ENCODE data around the gene SLAMF9.

Gene SLAMF9

GRCh38 chr1:159974350-159974965, 20.4 kb upstream of the SLAMF9 start:
- DNase-seq = no peak

- DNase-seq = no peak
Measured at GRCh38 chr1:159973350-159973940, 19.4 kb upstream of the SLAMF9 start.

DNA sequence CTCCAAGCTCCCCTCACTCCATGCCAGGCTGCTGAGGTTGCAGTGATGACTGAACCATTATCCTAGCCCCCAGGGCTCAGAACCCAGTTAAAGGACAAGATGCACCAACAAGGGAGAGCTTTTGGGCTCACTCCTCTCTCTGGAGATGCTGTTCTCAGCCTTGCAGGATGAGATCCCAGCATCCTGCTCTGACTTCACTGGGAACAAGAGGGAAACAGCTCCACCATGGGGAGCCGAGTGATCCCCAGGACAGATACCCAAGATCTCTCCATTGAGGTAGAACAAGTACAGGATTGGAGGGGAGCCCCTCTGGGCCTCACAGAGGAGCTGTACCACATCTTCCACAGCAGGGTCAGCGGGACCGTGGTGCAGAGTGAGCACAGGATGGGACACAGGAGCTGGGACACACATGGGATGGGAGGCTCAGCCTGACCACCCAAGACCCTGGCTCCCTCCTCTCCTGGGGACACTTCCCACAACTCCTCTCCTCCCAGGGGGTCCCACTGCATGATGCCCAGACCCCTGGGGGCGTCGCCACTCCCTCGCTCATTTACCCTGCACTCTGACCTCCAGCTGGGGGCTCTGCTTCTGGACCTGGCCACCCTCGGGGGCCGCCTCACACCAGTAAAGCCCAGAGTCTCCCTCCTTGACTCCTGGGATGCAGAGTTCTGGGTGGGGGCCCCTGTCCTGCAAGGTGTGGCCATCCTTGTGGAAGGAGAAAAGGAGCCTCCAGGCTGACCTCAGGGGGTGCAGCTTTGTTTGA, 18.6 kb upstream of the SLAMF9 start:
- DNase-seq = no peak

GRCh38 chr1:159970932-159971342, 16.9 kb upstream of the SLAMF9 start:
- no peak for DNase-seq

GRCh38 chr1:159968901-159969300, 14.9 kb upstream of the SLAMF9 start:
- no peak for DNase-seq

DNA sequence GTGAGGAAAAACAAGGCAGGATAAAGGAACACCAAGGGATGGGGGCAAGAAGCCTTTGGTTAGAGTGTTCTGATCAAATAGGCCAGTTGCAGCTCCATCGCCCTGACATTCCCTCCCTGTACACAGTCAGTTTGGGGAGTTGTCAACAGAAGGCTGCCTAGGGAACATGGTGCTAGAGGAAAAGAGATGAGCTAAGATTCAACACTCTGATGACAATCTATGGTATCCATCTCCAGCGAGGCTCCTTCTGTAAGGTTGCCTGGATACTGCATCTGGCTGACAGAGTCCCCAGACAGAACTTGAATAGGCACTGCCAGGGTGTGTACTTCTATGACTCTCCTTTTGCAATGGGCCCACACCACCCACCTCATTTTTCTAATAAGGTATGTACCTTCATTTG, 11.2 kb upstream of the SLAMF9 start:
- no peak for DNase-seq

DNA sequence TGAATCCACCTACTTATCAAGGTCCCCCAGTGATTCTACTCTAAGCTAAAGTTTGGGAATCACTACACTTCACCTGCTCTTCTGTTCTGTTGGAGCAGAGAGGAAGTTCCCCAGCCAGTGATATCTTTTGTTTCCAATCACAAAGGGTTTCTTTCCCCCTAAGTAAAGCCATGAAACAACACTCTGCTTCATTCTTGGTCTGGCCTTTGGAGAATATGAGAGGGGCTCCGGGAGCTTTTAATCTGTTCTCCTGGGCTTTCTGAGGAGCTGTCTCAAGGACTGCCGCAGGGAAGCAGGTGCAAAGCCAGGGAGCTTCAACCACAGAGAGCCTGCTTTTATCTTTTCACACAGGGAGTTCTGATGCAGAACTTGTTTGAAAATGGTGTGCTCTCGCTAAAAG, 10.1 kb upstream of the SLAMF9 start:
- DNase-seq = no peak

DNA sequence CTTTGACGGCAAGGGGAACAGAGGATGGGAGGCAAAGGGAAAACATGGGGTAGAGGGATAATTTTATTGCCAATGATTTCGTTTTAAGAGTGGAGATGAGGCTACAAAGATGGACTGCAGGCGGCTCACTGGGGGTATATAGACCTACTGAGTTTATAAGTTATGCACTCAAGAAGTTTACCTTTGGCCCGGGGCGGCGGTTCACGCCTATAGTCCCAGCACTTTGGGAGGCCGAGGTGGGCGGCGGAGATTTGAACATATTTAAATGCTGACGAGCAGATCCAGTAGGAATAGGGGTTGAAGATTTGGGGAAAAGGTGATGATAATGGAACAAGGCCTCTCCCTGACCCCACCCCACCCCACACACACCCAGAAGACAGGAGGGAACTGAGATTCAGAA, 8.1 kb upstream of the SLAMF9 start:
- DNase-seq = no peak

GRCh38 chr1:159961636-159962035, 7.6 kb upstream of the SLAMF9 start:
- DNase-seq = no peak

DNA sequence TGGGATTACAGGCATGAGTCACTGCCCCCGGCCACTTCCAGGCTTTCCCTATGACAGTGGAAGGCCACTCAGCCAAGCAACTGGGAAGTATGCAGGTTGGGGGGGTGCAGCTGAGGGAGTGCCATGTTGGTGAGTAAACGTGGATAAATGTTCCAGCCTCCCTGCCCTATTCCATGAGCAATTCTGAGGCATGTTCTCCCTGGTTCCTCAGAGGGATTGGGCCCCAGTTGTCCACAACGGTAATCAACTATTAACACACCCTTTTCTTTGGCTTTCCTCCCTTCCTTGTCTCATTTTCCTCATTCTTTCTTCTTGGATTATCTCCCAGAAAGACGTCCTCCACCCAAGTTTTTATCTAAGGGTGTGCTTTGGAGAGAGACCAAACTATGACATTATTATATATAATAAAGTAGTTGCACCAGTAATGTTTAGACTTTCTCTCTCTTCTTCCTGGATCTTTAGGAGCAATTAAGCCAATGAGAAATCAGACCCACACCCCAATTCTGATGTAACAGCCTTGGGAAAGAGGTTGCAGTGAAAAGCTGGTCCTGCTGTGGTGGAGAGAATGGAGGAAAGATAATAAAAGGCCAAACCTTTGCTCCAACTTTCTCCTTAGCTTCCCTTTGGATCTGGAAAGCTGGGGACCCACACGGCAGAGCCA, 6.8 kb upstream of the SLAMF9 start:
- DNase-seq = no peak

GRCh38 chr1:159959451-159959850, 5.4 kb upstream of the SLAMF9 start:
- DNase-seq = no peak

- no peak for DNase-seq
Measured at GRCh38 chr1:159958719-159959380, 4.8 kb upstream of the SLAMF9 start.

DNA sequence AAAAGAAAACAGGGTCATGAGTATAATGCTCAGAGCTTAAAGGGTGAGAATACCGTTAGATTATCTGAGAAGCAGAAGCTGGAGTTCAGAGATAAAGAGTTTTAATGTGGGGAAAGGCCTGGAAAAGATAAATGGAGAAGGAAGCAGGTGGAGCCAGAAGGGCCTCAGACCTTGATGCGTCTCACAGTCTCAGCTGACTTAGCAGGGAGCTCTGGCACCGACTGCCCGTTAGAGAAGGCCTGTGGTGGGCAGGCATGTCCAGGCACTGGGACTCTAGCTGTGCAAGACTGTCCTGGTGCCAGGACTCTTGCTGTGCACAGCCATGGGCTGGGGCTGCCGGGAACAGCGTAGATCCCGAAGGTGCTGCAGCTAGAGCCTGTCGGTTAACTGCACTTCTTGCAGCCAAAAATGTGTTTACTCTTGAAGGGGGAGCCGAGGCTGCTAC, 3.8 kb upstream of the SLAMF9 start:
- no peak for DNase-seq

GRCh38 chr1:159955456-159955855, 1.4 kb upstream of the SLAMF9 start:
- DNase-seq = no peak

GRCh38 chr1:159952932-159953331, 1.1 kb downstream of the SLAMF9 start:
- no peak for DNase-seq

DNA sequence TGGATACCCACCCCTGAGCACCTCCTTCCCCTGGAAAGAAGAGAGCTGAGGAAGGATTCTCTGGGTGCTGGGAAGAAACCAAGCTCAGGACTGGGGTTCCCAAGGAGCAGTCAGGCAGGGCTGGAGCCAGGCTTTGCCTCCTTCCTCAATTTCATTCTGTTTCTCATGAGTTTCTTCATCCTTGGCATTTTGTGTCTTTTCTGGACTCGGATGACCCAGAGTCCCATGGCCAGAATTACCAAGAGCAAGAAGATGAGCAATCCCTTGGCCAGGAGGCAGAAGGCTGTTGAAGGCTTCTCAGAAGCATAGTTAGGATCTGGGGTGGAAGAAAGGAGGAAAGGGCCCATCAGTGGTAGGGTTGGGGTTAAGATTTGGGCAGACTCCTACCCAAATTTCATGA, 2.5 kb downstream of the SLAMF9 start:
- DNase-seq = no peak

- no peak for DNase-seq
Measured at GRCh38 chr1:159951016-159951415, 3.0 kb downstream of the SLAMF9 start.

GRCh38 chr1:159949981-159950381, 4.1 kb downstream of the SLAMF9 start:
- DNase-seq = no peak

DNA sequence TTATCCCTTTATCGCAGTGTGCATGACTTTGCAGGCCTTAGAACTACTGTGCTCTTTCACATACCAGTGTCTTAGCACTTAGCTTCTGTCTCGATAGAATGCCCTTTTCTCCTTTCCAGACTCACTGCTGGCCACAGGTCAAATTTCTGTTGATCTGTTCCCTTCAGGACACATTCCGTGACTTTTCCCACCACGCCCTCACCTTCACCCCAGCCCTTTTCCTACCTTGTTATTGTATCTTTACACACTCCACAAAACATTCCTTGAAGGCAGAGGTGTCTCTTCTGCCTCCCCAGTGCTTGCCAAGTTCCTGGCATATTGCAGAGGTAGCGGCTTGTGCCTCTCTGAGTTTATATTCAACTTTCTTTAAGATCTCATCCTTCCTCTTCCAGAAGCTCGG, 4.9 kb downstream of the SLAMF9 start:
- DNase-seq = no peak

GRCh38 chr1:159947942-159948341, 6.1 kb downstream of the SLAMF9 start:
- no peak for DNase-seq

GRCh38 chr1:159946242-159947187, 7.5 kb downstream of the SLAMF9 start:
- no peak for DNase-seq

Measured in CD4-positive, alpha-beta T cell treated with Interferon gamma for 1 hour (primary cell).